ENCODE measurements around the gene PPM1H. TPM values are rescaled to one million over a fixed set of nuclear protein-coding genes. Genes with fewer than 3 reads are reported as not detected.

The PPM1H gene
- total and polyA plus RNA-seq, 7 donors: 0.92 to 4.3 (median 3.0) TPM

DNA sequence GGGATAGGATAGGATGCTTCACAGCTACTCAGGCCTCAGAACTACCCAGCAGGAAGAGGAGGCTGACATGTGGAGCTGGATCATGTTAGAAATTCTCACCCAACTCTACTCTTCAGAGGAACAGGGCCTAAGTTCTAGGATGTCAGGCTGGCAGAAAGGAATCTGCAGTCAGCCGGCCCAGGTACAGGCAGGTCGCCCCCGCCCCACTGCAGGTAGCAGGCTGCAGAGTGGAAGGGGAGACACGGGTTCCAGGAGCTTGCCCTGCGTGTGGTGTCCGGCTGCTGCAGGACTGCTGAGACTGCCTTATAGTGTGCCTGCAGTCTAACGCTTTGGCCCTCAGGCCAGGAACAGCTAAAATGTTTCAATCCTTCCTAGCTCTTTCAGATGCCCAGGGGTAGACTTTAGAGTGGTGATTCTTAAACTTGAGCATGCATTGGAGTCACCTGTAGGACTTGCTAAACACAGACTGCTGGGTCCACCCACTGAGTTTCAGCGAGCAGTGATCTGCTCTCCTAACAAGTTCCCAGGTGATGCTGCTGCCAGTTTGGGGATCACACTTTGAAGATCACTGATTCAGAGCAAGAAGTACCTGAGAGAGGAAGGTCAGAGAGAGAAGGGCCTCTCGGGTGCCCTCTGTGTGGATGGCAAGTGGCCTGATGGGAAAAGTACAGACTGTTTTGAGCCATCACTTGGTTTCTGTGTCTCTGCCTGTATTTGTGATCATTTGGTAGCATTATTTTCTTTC, 153.6 kb downstream of the PPM1H start:
- H3K4me1 ChIP-seq: no peaks in the 10 kb centered on the region
- intact Hi-C loops (cut with DNase I): no loop called here
- H3K27ac ChIP-seq: no peak overlapping the region
- 94% methylated on average over 9 of the region's 9 CpGs for WGBS, 2 donors
- TF ChIP-seq EP300 (IDR thresholded peaks at IDR 0.05) (no peak), POLR2AphosphoS5 (IDR thresholded peaks at IDR 0.05) (no peak), POLR2A (IDR thresholded peaks at IDR 0.05) (no peak)
- TF ChIP-seq, protein P1, sequence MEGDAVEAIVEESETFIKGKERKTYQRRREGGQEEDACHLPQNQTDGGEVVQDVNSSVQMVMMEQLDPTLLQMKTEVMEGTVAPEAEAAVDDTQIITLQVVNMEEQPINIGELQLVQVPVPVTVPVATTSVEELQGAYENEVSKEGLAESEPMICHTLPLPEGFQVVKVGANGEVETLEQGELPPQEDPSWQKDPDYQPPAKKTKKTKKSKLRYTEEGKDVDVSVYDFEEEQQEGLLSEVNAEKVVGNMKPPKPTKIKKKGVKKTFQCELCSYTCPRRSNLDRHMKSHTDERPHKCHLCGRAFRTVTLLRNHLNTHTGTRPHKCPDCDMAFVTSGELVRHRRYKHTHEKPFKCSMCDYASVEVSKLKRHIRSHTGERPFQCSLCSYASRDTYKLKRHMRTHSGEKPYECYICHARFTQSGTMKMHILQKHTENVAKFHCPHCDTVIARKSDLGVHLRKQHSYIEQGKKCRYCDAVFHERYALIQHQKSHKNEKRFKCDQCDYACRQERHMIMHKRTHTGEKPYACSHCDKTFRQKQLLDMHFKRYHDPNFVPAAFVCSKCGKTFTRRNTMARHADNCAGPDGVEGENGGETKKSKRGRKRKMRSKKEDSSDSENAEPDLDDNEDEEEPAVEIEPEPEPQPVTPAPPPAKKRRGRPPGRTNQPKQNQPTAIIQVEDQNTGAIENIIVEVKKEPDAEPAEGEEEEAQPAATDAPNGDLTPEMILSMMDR (IDR thresholded peaks at IDR 0.05): no peak
- no peaks in the 10 kb centered on the region for H3K27me3 ChIP-seq
- DNase-seq: no peak
- no peaks in the 10 kb centered on the region for H3K9me3 ChIP-seq
- no peak overlapping the region for H3K4me3 ChIP-seq
- H3K36me3 ChIP-seq: no peaks in the 10 kb centered on the region

DNA sequence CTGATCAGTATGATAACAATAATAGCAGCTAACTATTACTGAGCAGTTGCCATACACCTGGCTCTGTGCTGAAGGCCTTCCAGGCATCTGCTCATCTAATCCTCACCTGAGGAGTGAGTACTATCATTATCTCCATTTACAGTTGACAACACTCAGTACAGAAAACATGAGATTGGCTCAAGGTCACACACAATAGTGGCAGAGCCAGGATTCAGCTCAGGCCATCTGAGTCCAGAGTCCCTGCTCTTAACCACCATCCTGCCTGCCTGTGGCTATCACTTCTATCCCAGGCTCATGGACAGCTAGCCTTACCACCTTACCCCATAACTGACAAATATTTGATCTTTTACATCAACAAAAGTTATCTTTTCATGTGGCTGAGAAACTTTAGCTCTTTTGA, 155.5 kb downstream of the PPM1H start:
- H3K4me3 ChIP-seq: no peak overlapping the region
- H3K27me3 ChIP-seq: no peaks in the 10 kb centered on the region
- DNase-seq: no peak
- H3K36me3 ChIP-seq: no peaks in the 10 kb centered on the region
- no peaks in the 10 kb centered on the region for H3K9me3 ChIP-seq
- no peaks in the 10 kb centered on the region for H3K4me1 ChIP-seq
- TF ChIP-seq POLR2AphosphoS5 (IDR thresholded peaks at IDR 0.05) (no peak), POLR2A (IDR thresholded peaks at IDR 0.05) (no peak), EP300 (IDR thresholded peaks at IDR 0.05) (no peak)
- TF ChIP-seq, protein P1 (IDR thresholded peaks at IDR 0.05): no peak
- intact Hi-C loops (cut with DNase I): no loop called here
- no peak overlapping the region for H3K27ac ChIP-seq

DNA sequence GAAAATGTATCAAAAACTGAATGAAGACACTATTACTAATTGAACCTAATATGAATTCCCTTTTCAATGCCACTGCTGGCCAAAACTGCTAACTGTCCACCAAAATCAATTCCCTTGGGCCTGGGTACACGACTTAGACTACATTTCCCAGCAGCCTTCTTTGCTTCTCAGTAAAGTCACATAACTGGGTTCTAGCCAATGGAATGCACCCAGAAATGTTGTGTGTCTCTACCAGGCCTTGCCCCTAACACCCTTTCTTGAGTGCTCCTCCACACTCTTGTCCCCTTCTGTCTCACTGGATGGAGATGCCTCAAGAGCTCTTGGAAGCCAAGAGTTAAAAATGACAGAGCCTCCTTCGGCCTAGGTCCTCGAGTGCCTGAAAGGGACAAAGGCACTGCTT, 156.8 kb downstream of the PPM1H start:
- 92 to 94% methylated on average over 3 of the region's 3 CpGs for WGBS, 2 donors
- Histone ChIP-seq H3K4me3 (no peak overlapping the region), H3K36me3 (no peaks in the 10 kb centered on the region), H3K27ac (no peak overlapping the region), H3K27me3 (no peaks in the 10 kb centered on the region), H3K9me3 (no peaks in the 10 kb centered on the region), H3K4me1 (no peaks in the 10 kb centered on the region)
- DNase-seq: no peak
- intact Hi-C loops (cut with DNase I): no loop called here
- no peak for TF ChIP-seq EP300 (IDR thresholded peaks at IDR 0.05)
- TF ChIP-seq POLR2A (IDR thresholded peaks at IDR 0.05): no peak
- TF ChIP-seq, protein P1 (IDR thresholded peaks at IDR 0.05): no peak
- TF ChIP-seq POLR2AphosphoS5 (IDR thresholded peaks at IDR 0.05): no peak

DNA sequence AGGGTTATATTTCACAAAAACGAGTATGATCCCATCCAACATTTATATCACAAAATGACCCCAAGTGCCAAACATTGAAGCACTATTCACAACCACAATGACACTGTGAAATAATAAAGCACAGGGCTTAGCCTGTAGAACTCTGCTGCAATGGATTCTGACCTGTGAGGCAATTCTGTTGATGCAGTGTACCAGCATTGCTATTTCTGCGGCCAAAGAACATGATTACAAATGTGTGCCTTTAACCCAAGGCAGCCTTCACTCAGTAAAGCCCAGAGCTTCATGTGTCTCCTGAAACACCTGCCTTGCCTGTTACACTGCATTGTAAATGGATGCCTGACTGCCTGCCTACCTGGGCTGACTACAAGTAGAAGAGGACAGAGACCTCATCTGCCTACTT, 158.0 kb downstream of the PPM1H start:
- no peaks in the 10 kb centered on the region for H3K27me3 ChIP-seq
- DNase-seq: no peak
- no peaks in the 10 kb centered on the region for H3K9me3 ChIP-seq
- H3K36me3 ChIP-seq: no peaks in the 10 kb centered on the region
- intact Hi-C loops (cut with DNase I): no loop called here
- WGBS, 2 donors: 27 to 74% methylated on average over 2 of the region's 2 CpGs
- H3K27ac ChIP-seq: no peak overlapping the region
- no peaks in the 10 kb centered on the region for H3K4me1 ChIP-seq
- H3K4me3 ChIP-seq: no peak overlapping the region
- TF ChIP-seq EP300 (IDR thresholded peaks at IDR 0.05): no peak
- TF ChIP-seq, protein P1 (IDR thresholded peaks at IDR 0.05): no peak
- no peak for TF ChIP-seq POLR2A (IDR thresholded peaks at IDR 0.05)
- no peak for TF ChIP-seq POLR2AphosphoS5 (IDR thresholded peaks at IDR 0.05)

DNA sequence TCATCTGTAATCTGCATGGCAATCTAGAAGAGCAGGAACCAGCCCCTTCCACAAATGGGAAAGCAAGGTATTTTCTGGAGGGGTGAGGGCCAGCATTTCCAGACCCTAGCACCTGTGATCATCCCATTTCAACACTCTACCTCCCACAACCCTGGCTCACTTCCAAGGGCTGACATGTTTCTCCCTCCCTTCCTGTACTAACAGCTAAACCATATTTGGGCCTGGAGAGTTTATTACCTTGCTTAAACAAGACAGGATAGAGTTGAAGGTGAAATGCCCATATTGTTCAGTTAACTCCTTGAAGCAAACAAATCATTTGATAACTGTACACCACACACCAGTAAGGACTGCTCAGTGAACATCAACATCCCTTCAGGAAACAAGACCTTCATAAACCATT, 158.4 kb downstream of the PPM1H start:
- no peak for DNase-seq
- TF ChIP-seq, protein P1 (IDR thresholded peaks at IDR 0.05): no peak
- TF ChIP-seq EP300 (IDR thresholded peaks at IDR 0.05) (no peak), POLR2AphosphoS5 (IDR thresholded peaks at IDR 0.05) (no peak), POLR2A (IDR thresholded peaks at IDR 0.05) (no peak)
- no peaks in the 10 kb centered on the region for H3K36me3 ChIP-seq
- no peaks in the 10 kb centered on the region for H3K27me3 ChIP-seq
- H3K4me3 ChIP-seq: no peak overlapping the region
- no peak overlapping the region for H3K27ac ChIP-seq
- H3K9me3 ChIP-seq: no peaks in the 10 kb centered on the region
- no peaks in the 10 kb centered on the region for H3K4me1 ChIP-seq
- intact Hi-C loops (cut with DNase I): no loop called here

Data from sigmoid colon (tissue), 7 donors.